H9 (cell line): ENCODE measurements around the gene CERS6. TPM values are rescaled to one million over a fixed set of nuclear protein-coding genes. Genes with fewer than 3 reads are reported as not detected.
A peak's percentile ranks its signal among the peaks of the same experiment; 100 is the strongest.

Source experiments
- DNase-seq: peaks from one replicate; pipeline ENCODE4 v3.0.0-alpha.2; 2017
- H2AFZ ChIP-seq: one replicate; pipeline ENCODE4 v1.6.1; 2013; ENCODE audit warnings: mild to moderate bottlenecking, low read length, control low read depth, moderate library complexity
- H2AK5ac ChIP-seq: 2 replicates; pipeline ENCODE4 v1.6.1; 2013; ENCODE audit warnings: low read length, control low read depth, mixed read lengths; ENCODE audit not compliant: insufficient read length
- H2BK120ac ChIP-seq: one replicate; pipeline ENCODE4 v1.6.1; 2013; ENCODE audit warnings: low read depth, mild to moderate bottlenecking, low read length, control low read depth, inconsistent platforms; ENCODE audit not compliant: poor library complexity, severe bottlenecking
- H2BK12ac ChIP-seq: 2 replicates; pipeline ENCODE4 v1.6.1; 2013; ENCODE audit warnings: low read length, control low read depth, mixed read lengths, low read depth; ENCODE audit not compliant: insufficient read length
- H2BK15ac ChIP-seq: 2 replicates; pipeline ENCODE4 v1.6.1; 2013; ENCODE audit warnings: low read depth, low read length, control low read depth
- H2BK20ac ChIP-seq: one replicate; pipeline ENCODE4 v1.6.1; 2013; ENCODE audit warnings: low read depth, mild to moderate bottlenecking, low read length, control low read depth, inconsistent platforms; ENCODE audit not compliant: poor library complexity, severe bottlenecking
- H2BK5ac ChIP-seq: 2 replicates; pipeline ENCODE4 v1.6.1; 2013; ENCODE audit warnings: low read length, control low read depth, mixed read lengths; ENCODE audit not compliant: insufficient read length
- H3K14ac ChIP-seq: 2 replicates; pipeline ENCODE4 v1.6.1; 2013; ENCODE audit warnings: low read length, control low read depth; ENCODE audit not compliant: insufficient read depth
- H3K18ac ChIP-seq: 2 replicates; pipeline ENCODE4 v1.6.1; 2013; ENCODE audit warnings: low read depth, mild to moderate bottlenecking, mixed read lengths, low read length, control low read depth; ENCODE audit not compliant: insufficient read length
- H3K23ac ChIP-seq: 2 replicates; pipeline ENCODE4 v1.6.1; 2013; ENCODE audit warnings: low read length, control low read depth, mixed read lengths, low read depth; ENCODE audit not compliant: insufficient read length
- H3K23me2 ChIP-seq: 2 replicates; pipeline ENCODE4 v1.6.1; 2013; ENCODE audit warnings: low read depth, mild to moderate bottlenecking, mixed read lengths, low read length, control low read depth; ENCODE audit not compliant: insufficient read length, poor library complexity, severe bottlenecking
- H3K27ac ChIP-seq: 2 replicates; pipeline ENCODE4 v1.5.1; 2013; ENCODE audit warnings: low read length, control low read depth, mixed read lengths, low read depth; ENCODE audit not compliant: insufficient read length
- H3K27me3 ChIP-seq: 2 replicates; pipeline ENCODE4 v1.6.1; 2013; ENCODE audit warnings: low read length, control low read depth, inconsistent platforms; ENCODE audit not compliant: insufficient read depth
- H3K4ac ChIP-seq: 2 replicates; pipeline ENCODE4 v1.6.1; 2013; ENCODE audit warnings: low read depth, mild to moderate bottlenecking, control low read depth, inconsistent platforms, low read length, moderate library complexity
- H3K4me1 ChIP-seq: 2 replicates; pipeline ENCODE4 v1.6.1; 2013; ENCODE audit warnings: low read length, control low read depth, inconsistent platforms; ENCODE audit not compliant: insufficient read depth
- H3K4me2 ChIP-seq: 2 replicates; pipeline ENCODE4 v1.6.1; 2013; ENCODE audit warnings: low read length, control low read depth, mixed read lengths; ENCODE audit not compliant: insufficient read length, insufficient read depth
- H3K56ac ChIP-seq: 2 replicates; pipeline ENCODE4 v1.6.1; 2013; ENCODE audit warnings: low read depth, mild to moderate bottlenecking, mixed read lengths, low read length, control low read depth; ENCODE audit not compliant: insufficient read length
- H3K79me1 ChIP-seq: 2 replicates; pipeline ENCODE4 v1.6.1; 2013; ENCODE audit warnings: low read depth, mild to moderate bottlenecking, moderate library complexity, low read length, control low read depth, inconsistent platforms; ENCODE audit not compliant: insufficient read depth, poor library complexity, severe bottlenecking
- H3K79me2 ChIP-seq: 2 replicates; pipeline ENCODE4 v1.6.1; 2013; ENCODE audit warnings: low read length, control low read depth, inconsistent platforms; ENCODE audit not compliant: insufficient read depth
- H3K9ac ChIP-seq: 2 replicates; pipeline ENCODE4 v1.6.1; 2013; ENCODE audit warnings: low read length, control low read depth, mixed read lengths; ENCODE audit not compliant: insufficient read length; ENCODE audit errors: extremely low read depth
- H3K9me3 ChIP-seq: one replicate; pipeline ENCODE4 v1.6.1; 2013; ENCODE audit warnings: low read depth, low read length, inconsistent platforms; ENCODE audit not compliant: control insufficient read depth
- H3T11ph ChIP-seq: one replicate; pipeline ENCODE4 v1.6.1; 2013; ENCODE audit warnings: mild to moderate bottlenecking, low read length, control low read depth, inconsistent platforms
- H4K20me1 ChIP-seq: one replicate; pipeline ENCODE4 v1.6.1; 2013; ENCODE audit not compliant: control insufficient read depth, insufficient read length, insufficient read depth
- H4K5ac ChIP-seq: 2 replicates; pipeline ENCODE4 v1.6.1; 2013; ENCODE audit warnings: low read depth, mild to moderate bottlenecking, mixed read lengths, low read length, control low read depth; ENCODE audit not compliant: insufficient read length
- H4K8ac ChIP-seq: replicated peaks from 2 replicates; pipeline ENCODE4 v1.6.1; 2013; ENCODE audit warnings: low read length, control low read depth, mixed read lengths, low read depth; ENCODE audit not compliant: insufficient read length
- H4K91ac ChIP-seq: 2 replicates; pipeline ENCODE4 v1.6.1; 2013; ENCODE audit warnings: low read depth, mild to moderate bottlenecking, moderate library complexity, mixed read lengths, low read length, control low read depth; ENCODE audit not compliant: insufficient read length
- H3K27ac Mint-ChIP-seq, 3 experiments: 2 replicates in 2 of 3; 3 replicates in 1 of 3; pipeline ENCODE4 v1.8.0; 2020 to 2021; ENCODE audit warnings: mixed read lengths in 3 of 3, mild to moderate bottlenecking in 1 of 3, moderate library complexity in 1 of 3
- H3K27me3 Mint-ChIP-seq: 2 replicates; pipeline ENCODE4 v1.8.0; 2021; ENCODE audit warnings: low read depth, mild to moderate bottlenecking, moderate library complexity, mixed read lengths
- H3K36me3 Mint-ChIP-seq, 3 experiments: 2 replicates in 2 of 3; 3 replicates in 1 of 3; pipeline ENCODE4 v1.8.0; 2020 to 2021; ENCODE audit warnings: low read depth in 3 of 3, mixed read lengths in 3 of 3; ENCODE audit not compliant: insufficient read depth in 1 of 3
- H3K4me1 Mint-ChIP-seq, 2 experiments: 2 replicates each; pipeline ENCODE4 v1.8.0; 2020; ENCODE audit warnings: mixed read lengths in 2 of 2
- H3K4me3 Mint-ChIP-seq, 2 experiments: 2 replicates in 1 of 2; 3 replicates in 1 of 2; pipeline ENCODE4 v1.8.0; 2020 to 2021; ENCODE audit warnings: mild to moderate bottlenecking in 2 of 2, mixed read lengths in 2 of 2, moderate library complexity in 1 of 2
- H3K9me3 Mint-ChIP-seq, 2 experiments: 2 replicates in 1 of 2; 3 replicates in 1 of 2; pipeline ENCODE4 v1.8.0; 2020; ENCODE audit warnings: mild to moderate bottlenecking in 2 of 2, mixed read lengths in 2 of 2, moderate library complexity in 1 of 2
- WGBS: extraction: QIAGEN DNeasy Blood & Tissue Kit; methylation state at CpG from one replicate; pipeline ENCODE4 v1.1.7; 2013; ENCODE audit warnings: missing lambda C conversion rate, low lambda C conversion rate, mixed read lengths; ENCODE audit not compliant: insufficient read length; ENCODE audit errors: extremely low coverage; 5-methylcytosine and 5-hydroxymethylcytosine counted together
- total RNA-seq: library from RNA; stranded (reverse); gene quantifications from 2 replicates; pipeline ENCODE4 v1.2.1, GENCODE V29; 2021
- TF ChIP-seq, protein P1 (sequence below): fragments of 200-600 bp; sonication (generic); conservative IDR thresholded peaks from 3 replicates; pipeline ENCODE4 v1.8.0; 2021; ENCODE audit warnings: antibody characterized with exemption, mild to moderate bottlenecking

Gene CERS6
- total RNA-seq, 1 experiment from 2014 or later: 17.7 TPM

DNA sequence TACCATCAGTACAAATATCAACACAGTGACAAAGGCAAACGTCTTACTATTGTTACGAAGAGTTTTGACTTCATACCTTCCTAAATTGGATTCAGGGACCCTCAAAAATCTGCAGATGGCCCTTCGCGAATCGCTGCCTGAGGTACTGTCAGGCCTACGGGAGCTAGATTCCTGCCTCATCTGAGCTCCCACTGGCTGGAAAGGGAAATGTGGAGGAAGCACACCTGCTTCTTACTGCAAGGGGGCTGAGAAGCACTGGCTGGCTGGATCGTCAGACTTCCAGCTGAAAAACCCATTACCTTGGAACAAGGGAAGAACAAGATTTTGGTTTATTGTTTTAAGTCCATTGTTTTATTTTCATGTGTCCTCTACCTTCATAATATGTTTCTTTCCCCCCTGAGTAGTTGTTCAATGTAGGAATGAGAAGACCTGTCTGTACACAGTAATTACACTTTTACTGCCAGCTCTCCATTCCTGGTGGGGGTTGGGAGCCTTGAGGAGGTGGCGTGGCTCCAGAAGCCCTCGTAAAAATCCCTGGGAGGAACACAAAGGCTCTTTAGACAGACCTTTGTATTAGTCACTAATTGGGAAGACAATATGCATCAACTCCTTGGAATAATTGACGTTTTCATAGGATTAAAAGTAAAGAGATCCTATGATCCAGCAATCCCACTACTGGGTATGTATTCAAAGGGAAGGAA, 222.2 kb downstream of the CERS6 start:
- Histone ChIP-seq H4K8ac (no peak overlapping the region), H3K4ac (no peak overlapping the region), H3K79me1 (no peaks in the 10 kb centered on the region), H3K18ac (no peak overlapping the region), H4K91ac (no peak overlapping the region), H3K79me2 (no peaks in the 10 kb centered on the region), H3K4me2 (no peak overlapping the region), H3K9me3 (no peaks in the 10 kb centered on the region), H2BK12ac (no peak overlapping the region), H3K27me3 (no peaks in the 10 kb centered on the region), H3K23ac (no peak overlapping the region), H2BK5ac (no peak overlapping the region), H3K56ac (no peak overlapping the region), H3K4me1 (no peaks in the 10 kb centered on the region; the same call in 1 of the 2 replicates), H3K14ac (no peak overlapping the region), H2BK15ac (no peak overlapping the region), H2BK20ac (no peak overlapping the region), H3T11ph (no peak overlapping the region), H3K23me2 (no peaks in the 10 kb centered on the region), H3K9ac (no peak overlapping the region), H2BK120ac (no peak overlapping the region), H3K27ac (no peak overlapping the region), H2AK5ac (no peak overlapping the region), H4K5ac (no peak overlapping the region), H4K20me1 (no peaks in the 10 kb centered on the region), H2AFZ (no peak overlapping the region)
- Mint-ChIP-seq H3K27ac (peak overlapping the region in 1 of 3 experiments; percentile 49; a peak in 2 of 7 replicates), H3K36me3 (no peaks in the 10 kb centered on the region), H3K4me1 (peaks cover 19 to 26% of the 10 kb centered on the region in 2 experiments), H3K4me3 (no peak overlapping the region), H3K27me3 (no peaks in the 10 kb centered on the region), H3K9me3 (no peaks in the 10 kb centered on the region)
- TF ChIP-seq, protein P1, sequence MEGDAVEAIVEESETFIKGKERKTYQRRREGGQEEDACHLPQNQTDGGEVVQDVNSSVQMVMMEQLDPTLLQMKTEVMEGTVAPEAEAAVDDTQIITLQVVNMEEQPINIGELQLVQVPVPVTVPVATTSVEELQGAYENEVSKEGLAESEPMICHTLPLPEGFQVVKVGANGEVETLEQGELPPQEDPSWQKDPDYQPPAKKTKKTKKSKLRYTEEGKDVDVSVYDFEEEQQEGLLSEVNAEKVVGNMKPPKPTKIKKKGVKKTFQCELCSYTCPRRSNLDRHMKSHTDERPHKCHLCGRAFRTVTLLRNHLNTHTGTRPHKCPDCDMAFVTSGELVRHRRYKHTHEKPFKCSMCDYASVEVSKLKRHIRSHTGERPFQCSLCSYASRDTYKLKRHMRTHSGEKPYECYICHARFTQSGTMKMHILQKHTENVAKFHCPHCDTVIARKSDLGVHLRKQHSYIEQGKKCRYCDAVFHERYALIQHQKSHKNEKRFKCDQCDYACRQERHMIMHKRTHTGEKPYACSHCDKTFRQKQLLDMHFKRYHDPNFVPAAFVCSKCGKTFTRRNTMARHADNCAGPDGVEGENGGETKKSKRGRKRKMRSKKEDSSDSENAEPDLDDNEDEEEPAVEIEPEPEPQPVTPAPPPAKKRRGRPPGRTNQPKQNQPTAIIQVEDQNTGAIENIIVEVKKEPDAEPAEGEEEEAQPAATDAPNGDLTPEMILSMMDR: no peak
- no peak for DNase-seq
- no CpG with 5 or more reads among the region's 10 CpGs for WGBS
